K562 (cell line): ENCODE measurements around the gene ENPP6. TPM values are rescaled to one million over a fixed set of nuclear protein-coding genes. Genes with fewer than 3 reads are reported as not detected.

ENCODE experiments used
- ATAC-seq: fragments of 200-7000 bp; cut with Tn5 transposase; 3 replicates; pipeline ENCODE4 v1.9.1; 2020; ENCODE audit warnings: moderate library complexity
- BruUV-seq: library from RNA; stranded (reverse); fragments of 400-500 nt; replicated peaks from 2 replicates; lab custom pipeline; 2021; lab: Mats Ljungman, UMichigan
- CTCF ChIA-PET: fragments of 300-600 bp; formaldehyde crosslinking; extraction: SDS; loops from one replicate; lab custom pipeline; 2021; ENCODE audit warnings: low intra/inter-chr PET ratio; lab: Yijun Ruan, JAX
- POLR2A ChIA-PET: fragments of 300-600, 350-650 bp; sonication (Branson Sonifier 250); formaldehyde crosslinking; extraction: SDS; loops from one replicate; lab custom pipeline; 2021; ENCODE audit warnings: antibody characterized with exemption, inconsistent platforms; lab: Yijun Ruan, JAX
- DNase-seq, 4 experiments: peaks; one replicate each; pipeline versions ENCODE4 v3.0.0 to v3.0.0-alpha.2; 2011 to 2018; ENCODE audit warnings: low spot score in 3 of 4, mixed read lengths in 3 of 4; ENCODE audit errors: extremely low read depth in 1 of 4
- FAIRE-seq: peaks from 2 replicates; lab custom pipeline; 2011; peaks lifted over from hg19 to GRCh38; lab: Jason Lieb, UNC
- H2AFZ ChIP-seq: 2 replicates; pipeline ENCODE4 v1.6.0; 2011; ENCODE audit warnings: low read depth, low read length, control low read depth, inconsistent platforms
- H3K27ac ChIP-seq: fragments of 200-600 bp; 3 replicates; pipeline ENCODE4 v1.8.0; 2011; ENCODE audit warnings: low read depth, mild to moderate bottlenecking, control low read depth, inconsistent platforms, low read length, moderate library complexity, mixed read lengths; ENCODE audit errors: extremely low read depth
- H3K27me3 ChIP-seq, 2 experiments: fragments of 300-600 bp in 1 of 2; 2 replicates in 1 of 2; 3 replicates in 1 of 2; pipeline versions ENCODE4 v1.6.0 to v1.8.0; 2011; ENCODE audit warnings: inconsistent platforms in 2 of 2, low read length in 2 of 2, mild to moderate bottlenecking in 1 of 2, mixed read lengths in 1 of 2, moderate library complexity in 1 of 2; ENCODE audit not compliant: control insufficient read depth in 2 of 2, insufficient read depth in 2 of 2
- H3K36me3 ChIP-seq: fragments of 300-600 bp; 3 replicates; pipeline ENCODE4 v1.8.0; 2011; ENCODE audit warnings: mild to moderate bottlenecking, low read length, inconsistent platforms; ENCODE audit not compliant: control insufficient read depth, insufficient read depth
- H3K4me1 ChIP-seq, 2 experiments: fragments of 200-600 bp in 1 of 2; replicated peaks in 1 of 2; 2 replicates in 1 of 2; 3 replicates in 1 of 2; pipeline versions ENCODE4 v1.5.1 to v1.8.0; 2011; ENCODE audit warnings: inconsistent platforms in 2 of 2, low read length in 2 of 2, mild to moderate bottlenecking in 1 of 2, mixed read lengths in 1 of 2, moderate library complexity in 1 of 2; ENCODE audit not compliant: control insufficient read depth in 2 of 2, insufficient read depth in 2 of 2
- H3K4me2 ChIP-seq: 2 replicates; pipeline ENCODE4 v1.6.1; 2011; ENCODE audit warnings: low read length, control low read depth, inconsistent platforms, mixed read lengths; ENCODE audit not compliant: insufficient read depth
- H3K4me3 ChIP-seq: fragments of 200-600 bp; sonication (generic), shearing (Covaris generic); 2 replicates; pipeline ENCODE4 v1.5.1; 2016; ENCODE audit warnings: control low read depth, inconsistent platforms
- H3K79me2 ChIP-seq: fragments of 200-600 bp; 3 replicates; pipeline ENCODE4 v1.8.0; 2011; ENCODE audit warnings: low read length, inconsistent platforms; ENCODE audit not compliant: control insufficient read depth, insufficient read depth
- H3K9ac ChIP-seq, 2 experiments: 2 replicates each; pipeline versions ENCODE4 v1.6.0 to v1.6.1; 2011; ENCODE audit warnings: low read depth in 2 of 2, low read length in 2 of 2, control low read depth in 1 of 2, inconsistent platforms in 1 of 2, mild to moderate bottlenecking in 1 of 2, mixed read lengths in 1 of 2; ENCODE audit not compliant: insufficient read depth in 1 of 2
- H3K9me1 ChIP-seq: one replicate; pipeline ENCODE4 v1.6.0; 2011; ENCODE audit warnings: inconsistent platforms, mild to moderate bottlenecking, low read length, moderate library complexity; ENCODE audit not compliant: control insufficient read depth, insufficient read depth
- H3K9me3 ChIP-seq: replicated peaks from 2 replicates; pipeline ENCODE4 v1.5.1; 2011; ENCODE audit warnings: low read depth, low read length, inconsistent platforms; ENCODE audit not compliant: control insufficient read depth, insufficient read depth
- H4K20me1 ChIP-seq: replicated peaks from 2 replicates; pipeline ENCODE4 v1.6.1; 2011; ENCODE audit warnings: low read length, inconsistent platforms, mixed read lengths; ENCODE audit not compliant: control insufficient read depth, insufficient read depth
- E2F8 ChIP-seq: fragments of 450-650 bp; IDR thresholded peaks from 2 replicates; pipeline ENCODE4 v1.7.1; 2018; ENCODE audit warnings: mild to moderate bottlenecking, low read depth; ENCODE audit not compliant: partially characterized antibody
- WGBS: fragments of 100-300 bp; shearing (Covaris generic); methylation state at CpG from one replicate; pipeline ENCODE4 v1.1.6; 2016; ENCODE audit warnings: low coverage, mixed read lengths; ENCODE audit not compliant: insufficient coverage; ENCODE audit errors: missing lambda C conversion rate; 5-methylcytosine and 5-hydroxymethylcytosine counted together
- in situ Hi-C: fragments of 300-500 bp; cut with MboI; formaldehyde crosslinking; loops from 4 replicates; pipeline ENCODE4 v1.15.0; 2018; ENCODE audit warnings: inconsistent platforms, mixed read lengths
- intact Hi-C: fragments of 100-400 bp; cut with micrococcal nuclease; formaldehyde crosslinking; loops from 2 replicates; pipeline ENCODE4 v1.14.2; 2022
- polyA plus RNA-seq, 8 experiments: library from polyadenylated mRNA; depleted of rRNA in 4 of 8; stranded (reverse) in 5 of 8; unstranded in 3 of 8; fragments of >200 nt; fragmentation: Nextera tagmentation in 2 of 8; fragmentation: Illumina TruSeq in 1 of 8; extraction: Ambion mirVana in 2 of 8; extraction: Trizol in 1 of 8; gene quantifications; 2 replicates each; pipeline versions ENCODE4 v1.2.1 to v1.2.3, GENCODE V29; 2011 to 2014; ENCODE audit warnings: inconsistent platforms in 1 of 8, missing spikeins in 1 of 8
- total RNA-seq, 7 experiments: library from RNA; depleted of rRNA in 6 of 7; stranded (reverse); fragments of >200 nt in 6 of 7; fragmentation: Illumina TruSeq in 2 of 7; extraction: Trizol in 2 of 7; gene quantifications; 2 replicates each; pipeline versions ENCODE4 v1.2.1 to v1.2.3, GENCODE V29; 2011 to 2021; ENCODE audit warnings: low replicate concordance in 1 of 7

The ENPP6 gene
- total and polyA plus RNA-seq, 9 of the 15 experiments (the other 6 are each of a cell fraction or from before 2014, with no cell fraction given), result 0.29 TPM; not detected in 8

DNA sequence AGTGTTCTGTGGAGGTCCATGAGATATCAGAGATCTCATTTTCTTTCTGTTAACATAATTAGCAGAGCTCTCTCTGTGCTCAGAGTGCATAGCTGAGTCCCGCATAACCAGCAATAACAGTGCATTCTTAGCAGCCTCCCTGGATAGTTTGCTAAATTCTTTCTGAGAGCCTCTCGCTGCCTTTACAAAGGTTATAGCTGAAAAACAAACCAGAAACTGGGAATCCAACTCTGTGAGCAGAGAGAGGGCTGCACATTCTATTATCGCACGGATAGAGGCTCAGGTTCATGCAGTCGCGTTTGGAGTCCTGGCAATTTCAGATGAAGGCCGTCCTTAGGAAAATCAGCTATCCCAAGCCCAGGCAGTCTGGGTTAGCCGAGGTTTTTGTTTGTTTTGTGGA lies 1.2 kb downstream of the ENPP6 start:
- CTCF ChIA-PET, result no interaction called here
- FAIRE-seq, result no peak

More for the DNA sequence above, 1.2 kb downstream of the ENPP6 start:
- POLR2A ChIA-PET, result interaction anchor here (0.7 kb wide), 1 partner anchor 357 kb away, joined by 3 read pairs; no protein-coding TSS in a partner anchor
- 3% methylated on average over 8 of the region's 8 CpGs for WGBS
- no peaks in the 10 kb centered on the region for H4K20me1 ChIP-seq
- H3K4me2 ChIP-seq, result no peak overlapping the region
- DNase-seq (no peak), ATAC-seq (no peak)
- no TSS peak for BruUV-seq
- H3K4me3 ChIP-seq, result no peak overlapping the region
- no peaks in the 10 kb centered on the region for H3K9me3 ChIP-seq
- H2AFZ ChIP-seq, result no peak overlapping the region
- in situ Hi-C loops (no loop called here), intact Hi-C loops (no loop called here)
- H3K27me3 ChIP-seq, result peaks cover 22 to 28% of the 10 kb centered on the region in 2 experiments
- H3K9me1 ChIP-seq, result no peaks in the 10 kb centered on the region
- H3K27ac ChIP-seq, result no peak overlapping the region
- H3K36me3 ChIP-seq, result no peaks in the 10 kb centered on the region
- no peaks in the 10 kb centered on the region for H3K79me2 ChIP-seq
- no peak for TF ChIP-seq E2F8
- peaks cover 0 to 3% of the 10 kb centered on the region in 2 experiments; a peak in 1 of 5 replicates for H3K4me1 ChIP-seq
- H3K9ac ChIP-seq, result no peak overlapping the region
